Mammary epithelial cell (primary cell): ENCODE results near the gene LRRC8D.

Experiments
- CTCF ChIP-seq, 2 donors: IDR thresholded peaks in 1 of 2; conservative IDR thresholded peaks in 1 of 2; 2 replicates each; pipeline ENCODE4 v1.5.1; 2011 to 2012; ENCODE audit warnings: inconsistent platforms in 2 of 2, low read length in 2 of 2, mild to moderate bottlenecking in 2 of 2, control low read depth in 1 of 2, low read depth in 1 of 2; ENCODE audit not compliant: insufficient read depth in 1 of 2; ENCODE audit errors: extremely low read depth in 1 of 2
- EZH2 ChIP-seq: IDR thresholded peaks from 2 replicates; pipeline ENCODE4 v1.6.1; 2012; ENCODE audit warnings: low read length, inconsistent platforms, borderline replicate concordance

- TF ChIP-seq CTCF (conservative IDR thresholded peaks at IDR 0.05 in 1 of 2, IDR thresholded peaks at IDR 0.05 in 1 of 2; ENCODE audit: extremely low read depth in 1 of 2, insufficient read depth in 1 of 2, low read depth in 1 of 2, low read length in 2 of 2) (no peak), EZH2 (no peak)
These were observed 7.8 kb upstream of the LRRC8D start for GRCh38 chr1:89812992-89813391.
